Lung (tissue), 12 donors: ENCODE measurements around the gene AP2A2. TPM values are rescaled to one million over a fixed set of nuclear protein-coding genes. Genes with fewer than 3 reads are reported as not detected.

ENCODE experiments used
- ATAC-seq: fragments of 200-7000 bp; cut with Tn5 transposase; one replicate; pipeline ENCODE4 v1.9.1; 2020; ENCODE audit warnings: moderate number of reproducible peaks; ENCODE audit not compliant: insufficient read depth, low FRiP score
- DNase-seq, 3 donors: peaks; one replicate each; pipeline ENCODE4 v3.0.0-alpha.2; 2013 to 2017
- H3K27ac ChIP-seq, 2 donors: one replicate each; pipeline ENCODE4 v1.5.1; 2013; ENCODE audit warnings: mild to moderate bottlenecking in 2 of 2, moderate library complexity in 2 of 2, control low read depth in 1 of 2, inconsistent platforms in 1 of 2, low read depth in 1 of 2, low read length in 1 of 2
- H3K27me3 ChIP-seq, 3 donors: one replicate each; pipeline ENCODE4 v1.5.1; 2013; ENCODE audit warnings: low read length in 2 of 3; ENCODE audit not compliant: control insufficient read depth in 3 of 3, insufficient read depth in 3 of 3
- H3K36me3 ChIP-seq, 4 donors: one replicate each; pipeline ENCODE4 v1.5.1; 2013; ENCODE audit warnings: low read length in 4 of 4, mild to moderate bottlenecking in 1 of 4, moderate library complexity in 1 of 4; ENCODE audit not compliant: control insufficient read depth in 4 of 4, insufficient read depth in 4 of 4
- H3K4me1 ChIP-seq, 5 donors: one replicate each; pipeline ENCODE4 v1.5.1; 2013; ENCODE audit warnings: low read length in 5 of 5, mild to moderate bottlenecking in 2 of 5, moderate library complexity in 1 of 5; ENCODE audit not compliant: control insufficient read depth in 5 of 5, insufficient read depth in 5 of 5
- H3K4me3 ChIP-seq: one replicate; pipeline ENCODE4 v1.5.1; 2013; ENCODE audit warnings: mild to moderate bottlenecking, control low read depth, moderate library complexity
- H3K9ac ChIP-seq, 2 donors: one replicate each; pipeline ENCODE4 v1.5.1; 2013; ENCODE audit warnings: low read length in 2 of 2, control low read depth in 1 of 2; ENCODE audit not compliant: insufficient read depth in 1 of 2
- H3K9me3 ChIP-seq, 4 donors: one replicate each; pipeline ENCODE4 v1.5.1; 2013; ENCODE audit warnings: low read length in 3 of 4, mild to moderate bottlenecking in 1 of 4, moderate library complexity in 1 of 4; ENCODE audit not compliant: control insufficient read depth in 4 of 4, insufficient read depth in 3 of 4
- CTCF ChIP-seq: IDR thresholded peaks from 2 replicates; pipeline ENCODE4 v1.5.1; 2012; ENCODE audit warnings: mild to moderate bottlenecking; ENCODE audit errors: control extremely low read depth, extremely low read depth
- WGBS, 2 donors: extraction: QIAGEN DNeasy Blood & Tissue Kit; methylation state at CpG; one replicate each; pipeline ENCODE4 v1.1.7; 2013; 5-methylcytosine and 5-hydroxymethylcytosine counted together
- polyA plus RNA-seq, 2 donors: library from polyadenylated mRNA; stranded (reverse); fragments of 200-250 nt; gene quantifications; one replicate each; pipeline ENCODE4 v1.2.1, GENCODE V29; 2013
- total RNA-seq, 2 donors: library from RNA; depleted of rRNA in 1 of 2; stranded (reverse); fragments of >200 nt in 1 of 2; gene quantifications; one replicate each; pipeline ENCODE4 v1.2.1, GENCODE V29; 2014 to 2021
- donor health status: control.
- donor health status: control.
- donor health status: Bipolar disorder and iron deficiency.
- donor health status: healthy.
- donor health status: DM: yes; HTN: yes; CAD: no.

Gene AP2A2
- total and polyA plus RNA-seq, 4 donors, result 33.8 to 93.2 (median 54.4) TPM

DNA sequence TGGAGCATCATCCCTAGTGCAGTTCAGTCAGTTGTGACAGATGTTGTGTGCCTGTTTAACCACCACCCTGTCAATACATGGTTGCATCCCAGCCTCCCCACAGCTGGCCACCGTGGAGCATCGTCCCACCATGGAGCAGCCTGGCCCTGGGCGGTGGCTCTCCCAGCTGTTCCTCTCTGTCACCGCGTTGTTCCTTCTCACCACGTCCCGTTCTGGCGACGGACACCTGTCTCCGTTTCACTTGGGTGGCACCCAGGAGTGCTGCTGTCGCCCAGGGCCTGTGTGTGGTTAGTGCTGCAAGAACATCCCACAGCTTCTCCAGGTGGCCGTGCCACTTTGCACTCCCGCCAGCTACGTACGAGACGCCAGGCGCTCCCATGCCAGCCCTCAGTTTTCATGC is 84.3 kb downstream of the AP2A2 start:
- H3K9ac ChIP-seq, result no peak overlapping the region
- ATAC-seq (no peak), DNase-seq (no peak)
- H3K36me3 ChIP-seq, result peaks cover 10 to 73% (median 16%) of the 10 kb centered on the region in 4 donors
- no peaks in the 10 kb centered on the region for H3K9me3 ChIP-seq
- H3K27me3 ChIP-seq, result no peaks in the 10 kb centered on the region
- no peak overlapping the region for H3K27ac ChIP-seq
- TF ChIP-seq CTCF, result no peak
- H3K4me3 ChIP-seq, result no peak overlapping the region
- H3K4me1 ChIP-seq, result no peaks in the 10 kb centered on the region
- WGBS, 2 donors, result 95 to 96% methylated on average over 17 of the region's 17 CpGs

DNA sequence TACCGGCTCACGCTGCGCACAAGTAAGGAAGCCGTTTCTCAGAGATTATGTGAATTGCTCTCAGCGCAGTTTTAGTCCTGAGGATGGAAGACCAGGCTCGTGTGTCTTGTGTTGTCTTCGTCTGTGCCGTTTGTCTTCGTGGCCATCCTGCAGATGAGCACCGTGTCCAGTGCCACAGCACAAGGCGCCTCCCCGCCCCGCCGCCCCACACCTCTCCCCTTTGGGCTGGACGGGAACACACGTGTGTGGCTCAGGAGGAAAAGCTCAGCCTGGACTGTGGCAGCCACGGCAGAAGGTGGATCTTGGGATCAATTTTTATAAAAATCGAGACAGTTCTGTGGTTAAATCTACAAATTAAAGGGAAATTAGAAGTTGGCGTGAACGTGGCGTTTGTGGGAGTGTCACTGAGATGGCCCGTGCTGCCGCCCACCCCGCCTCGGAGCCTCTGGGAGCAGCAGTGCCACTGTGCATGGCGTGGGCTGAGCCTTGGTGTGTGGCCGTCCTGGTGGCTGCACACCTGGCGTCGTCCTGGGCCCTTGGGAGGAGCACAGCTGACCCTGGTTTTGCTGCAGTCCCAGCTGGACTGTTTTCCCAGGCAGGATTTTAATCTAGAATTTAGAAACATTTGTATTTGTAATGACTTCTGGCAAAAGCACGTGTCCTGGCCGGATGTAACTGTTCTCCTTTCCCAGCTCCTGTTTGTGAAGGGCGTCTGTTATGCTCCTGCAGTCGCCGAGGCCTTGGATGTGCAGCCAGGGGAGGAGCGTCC is 85.1 kb downstream of the AP2A2 start:
- peaks cover 10 to 68% (median 16%) of the 10 kb centered on the region in 4 donors for H3K36me3 ChIP-seq
- no peak overlapping the region for H3K9ac ChIP-seq
- no peak overlapping the region for H3K27ac ChIP-seq
- H3K4me1 ChIP-seq, result no peaks in the 10 kb centered on the region
- H3K4me3 ChIP-seq, result no peak overlapping the region
- DNase-seq, result no peak
- ATAC-seq, result no peak
- H3K27me3 ChIP-seq, result no peaks in the 10 kb centered on the region
- 92 to 94% methylated on average over 35 of the region's 35 CpGs for WGBS, 2 donors
- no peak for TF ChIP-seq CTCF
- H3K9me3 ChIP-seq, result no peaks in the 10 kb centered on the region

DNA sequence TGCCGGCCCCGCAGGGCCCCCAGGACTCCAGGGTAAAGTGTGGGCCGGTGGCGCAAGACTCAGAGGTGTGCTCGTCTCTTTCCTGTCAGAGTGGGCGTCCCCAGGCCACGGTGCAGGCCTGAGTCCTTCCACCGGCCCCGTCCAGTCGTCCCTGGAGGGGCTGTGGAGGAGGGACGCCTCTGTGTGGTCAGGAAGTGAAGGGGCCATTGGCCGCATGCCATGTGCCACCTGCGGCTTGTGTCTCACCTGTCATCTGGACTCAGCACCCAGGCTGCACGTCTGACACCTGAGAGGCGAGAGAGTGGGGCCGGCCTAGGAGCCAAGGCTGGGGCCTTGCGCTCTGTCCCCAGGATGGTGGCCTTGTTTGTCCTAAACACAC is 85.6 kb downstream of the AP2A2 start:
- ATAC-seq, result no peak
- no peaks in the 10 kb centered on the region for H3K4me1 ChIP-seq
- peaks cover 10 to 65% (median 16%) of the 10 kb centered on the region in 4 donors for H3K36me3 ChIP-seq
- no peak overlapping the region for H3K9ac ChIP-seq
- no peaks in the 10 kb centered on the region for H3K9me3 ChIP-seq
- TF ChIP-seq CTCF, result no peak
- no peak for DNase-seq
- no peak overlapping the region for H3K4me3 ChIP-seq
- no peak overlapping the region for H3K27ac ChIP-seq
- H3K27me3 ChIP-seq, result no peaks in the 10 kb centered on the region
- 87 to 90% methylated on average over 17 of the region's 17 CpGs for WGBS, 2 donors
